ENCODE results near the gene DPH7. TPM values are rescaled to one million over a fixed set of nuclear protein-coding genes. Genes with fewer than 3 reads are reported as not detected.
A peak's percentile ranks its signal among the peaks of the same experiment; 100 is the strongest.
"Not testable (repeated sequence)": the region's sequence is repeated elsewhere in the genome, so short reads cannot be mapped to it uniquely, and the experiment has no call there.

The DPH7 gene
- 35.3 and 42.2 TPM in 2 replicates for total RNA-seq

- peak; percentile 87 for TF ChIP-seq CTCF (conservative IDR thresholded peaks at IDR 0.05; ENCODE audit: low read depth, low read length)
Observed at GRCh38 chr9:137578518-137579258, at the start of gene DPH7. Gene DPH7 (minus strand): TSS chr9:137578925. CDS start chr9:137578777, 148 bp downstream.

GRCh38 chr9:137627406-137627805, 48.7 kb upstream of the DPH7 start:
- not testable (repeated sequence) for DNase-seq (ENCODE audit: low read depth); H3K4me3 ChIP-seq (ENCODE audit: low read depth, low read length)

More at GRCh38 chr9:137578518-137579258, at the start of gene DPH7:
- no peak for DNase-seq (ENCODE audit: low read depth)
- H3K4me3 ChIP-seq (ENCODE audit: low read depth, low read length), result peak within 1 kb of the TSS; percentile 87

GRCh38 chr9:137626464-137626863, 47.7 kb upstream of the DPH7 start:
- no peak for DNase-seq (ENCODE audit: low read depth)
- no peak overlapping the region for H3K4me3 ChIP-seq (ENCODE audit: low read depth, low read length)

GRCh38 chr9:137622211-137622610, 43.5 kb upstream of the DPH7 start:
- not testable (repeated sequence) for DNase-seq (ENCODE audit: low read depth); H3K4me3 ChIP-seq (ENCODE audit: low read depth, low read length)

More at GRCh38 chr9:137626464-137626863, 47.7 kb upstream of the DPH7 start:
- no peak for TF ChIP-seq CTCF (conservative IDR thresholded peaks at IDR 0.05; ENCODE audit: low read depth, low read length)

- peak; percentile 46 for TF ChIP-seq CTCF (conservative IDR thresholded peaks at IDR 0.05; ENCODE audit: low read depth, low read length)
- DNase-seq (ENCODE audit: low read depth), result no peak
- no peak overlapping the region for H3K4me3 ChIP-seq (ENCODE audit: low read depth, low read length)
Observed at GRCh38 chr9:137621131-137621757, 42.5 kb upstream of the DPH7 start.

- DNase-seq (ENCODE audit: low read depth), result no peak
- no peak for TF ChIP-seq CTCF (conservative IDR thresholded peaks at IDR 0.05; ENCODE audit: low read depth, low read length)
- peak overlapping the region; percentile 68 for H3K4me3 ChIP-seq (ENCODE audit: low read depth, low read length)
Observed at GRCh38 chr9:137620581-137620980, 41.9 kb upstream of the DPH7 start.

GRCh38 chr9:137620048-137620405, 41.3 kb upstream of the DPH7 start:
- H3K4me3 ChIP-seq (ENCODE audit: low read depth, low read length), result peak overlapping the region; percentile 68
- DNase-seq (ENCODE audit: low read depth), result no peak
- TF ChIP-seq CTCF (conservative IDR thresholded peaks at IDR 0.05; ENCODE audit: low read depth, low read length), result no peak
